NCI-H2107 treated with DMSO at 0.1 percent for 48 hours (cell line): Measurements from ENCODE around the gene ZFAND3.
"Not testable (repeated sequence)": the region's sequence is repeated elsewhere in the genome, so short reads cannot be mapped to it uniquely, and the experiment has no call there.

Source experiments
- DNase-seq: peaks from one replicate; lab custom pipeline; 2025; ENCODE audit not compliant: unreplicated experiment; lab: John Stamatoyannopoulos, UW

ZFAND3 gene

GRCh38 chr6:37891072-37891471, 71.5 kb downstream of the ZFAND3 start:
- no peak for DNase-seq

- no peak for DNase-seq
These were observed 73.7 kb downstream of the ZFAND3 start for GRCh38 chr6:37893257-37893656.

- DNase-seq, result not testable (repeated sequence)
These were observed 74.2 kb downstream of the ZFAND3 start for GRCh38 chr6:37893734-37894133.

GRCh38 chr6:37894585-37894984, 75.1 kb downstream of the ZFAND3 start:
- no peak for DNase-seq

GRCh38 chr6:37897321-37897720, 77.8 kb downstream of the ZFAND3 start:
- DNase-seq, result no peak

GRCh38 chr6:37897818-37898515, 78.4 kb downstream of the ZFAND3 start:
- DNase-seq, result no peak

GRCh38 chr6:37903351-37904340, 84.1 kb downstream of the ZFAND3 start:
- no peak for DNase-seq

- DNase-seq, result no peak
These were observed 85.1 kb downstream of the ZFAND3 start for GRCh38 chr6:37904590-37904989.

- no peak for DNase-seq
These were observed 86.6 kb downstream of the ZFAND3 start for GRCh38 chr6:37906121-37906520.

- no peak for DNase-seq
These were observed 91.5 kb downstream of the ZFAND3 start for GRCh38 chr6:37910998-37911397.

- DNase-seq, result no peak
These were observed 93.7 kb downstream of the ZFAND3 start for GRCh38 chr6:37913210-37913609.

- DNase-seq, result no peak
These were observed 95.9 kb downstream of the ZFAND3 start for GRCh38 chr6:37915463-37915862.

GRCh38 chr6:37916149-37916548, 96.6 kb downstream of the ZFAND3 start:
- DNase-seq, result no peak

- no peak for DNase-seq
These were observed 97.1 kb downstream of the ZFAND3 start for GRCh38 chr6:37916675-37917074.

GRCh38 chr6:37917566-37917965, 98.0 kb downstream of the ZFAND3 start:
- DNase-seq, result no peak

GRCh38 chr6:37919417-37920157, 100.1 kb downstream of the ZFAND3 start:
- no peak for DNase-seq

GRCh38 chr6:37920667-37921066, 101.1 kb downstream of the ZFAND3 start:
- DNase-seq, result no peak

- no peak for DNase-seq
These were observed 103.0 kb downstream of the ZFAND3 start for GRCh38 chr6:37922563-37922962.

GRCh38 chr6:37923514-37923913, 104.0 kb downstream of the ZFAND3 start:
- DNase-seq, result no peak

GRCh38 chr6:37926661-37927060, 107.1 kb downstream of the ZFAND3 start:
- no peak for DNase-seq

- no peak for DNase-seq
These were observed 108.7 kb downstream of the ZFAND3 start for GRCh38 chr6:37928217-37928616.
